Osteoblast (primary cell): ENCODE measurements around the gene DHRSX. TPM values are rescaled to one million over a fixed set of nuclear protein-coding genes. Genes with fewer than 3 reads are reported as not detected.

ENCODE experiments used
- DNase-seq: peaks from one replicate; pipeline ENCODE4 v3.0.0; 2011; ENCODE audit warnings: low spot score, mixed read lengths; ENCODE audit not compliant: insufficient read length; ENCODE audit errors: missing footprints
- H2AFZ ChIP-seq: 2 replicates; pipeline ENCODE4 v1.6.0; 2011; ENCODE audit warnings: mild to moderate bottlenecking, low read length
- H3K27ac ChIP-seq: 2 replicates; pipeline ENCODE4 v1.5.1; 2011; ENCODE audit warnings: mild to moderate bottlenecking, low read depth, low read length, moderate library complexity
- H3K27me3 ChIP-seq: 2 replicates; pipeline ENCODE4 v1.6.0; 2012; ENCODE audit warnings: mild to moderate bottlenecking, control low read depth, inconsistent platforms, low read length, moderate library complexity; ENCODE audit not compliant: insufficient read depth
- H3K36me3 ChIP-seq: 2 replicates; pipeline ENCODE4 v1.5.1; 2011; ENCODE audit warnings: mild to moderate bottlenecking, low read length, control low read depth, moderate library complexity; ENCODE audit not compliant: insufficient read depth
- H3K4me1 ChIP-seq: 2 replicates; pipeline ENCODE4 v1.5.1; 2011; ENCODE audit warnings: mild to moderate bottlenecking, low read length, control low read depth, moderate library complexity; ENCODE audit not compliant: insufficient read depth
- H3K4me2 ChIP-seq: 2 replicates; pipeline ENCODE4 v1.6.0; 2011; ENCODE audit warnings: mild to moderate bottlenecking, low read length; ENCODE audit not compliant: insufficient read depth
- H3K4me3 ChIP-seq: fragments of 200-600 bp; sonication (generic); 3 replicates; pipeline ENCODE4 v1.5.1; 2012; ENCODE audit warnings: mild to moderate bottlenecking, low read length, inconsistent platforms; ENCODE audit not compliant: insufficient read depth
- H3K79me2 ChIP-seq: 2 replicates; pipeline ENCODE4 v1.6.0; 2012; ENCODE audit warnings: mild to moderate bottlenecking, low read length, control low read depth, inconsistent platforms; ENCODE audit not compliant: insufficient read depth
- H3K9me3 ChIP-seq: 2 replicates; pipeline ENCODE4 v1.5.1; 2011; ENCODE audit warnings: low read depth, low read length, control low read depth
- H4K20me1 ChIP-seq: 2 replicates; pipeline ENCODE4 v1.6.0; 2012; ENCODE audit warnings: mild to moderate bottlenecking, low read length, control low read depth; ENCODE audit not compliant: insufficient read depth
- CTCF ChIP-seq: IDR thresholded peaks from 2 replicates; pipeline ENCODE4 v1.5.1; 2011; ENCODE audit warnings: mild to moderate bottlenecking, low read depth, low read length, moderate library complexity; ENCODE audit errors: extremely low read depth
- total RNA-seq: library from RNA; depleted of rRNA; stranded (reverse); fragments of >200 nt; gene quantifications from 2 replicates; pipeline ENCODE4 v1.2.3, GENCODE V29; 2012

The DHRSX gene
- total RNA-seq, 1 donor = 37.6 TPM

DNA sequence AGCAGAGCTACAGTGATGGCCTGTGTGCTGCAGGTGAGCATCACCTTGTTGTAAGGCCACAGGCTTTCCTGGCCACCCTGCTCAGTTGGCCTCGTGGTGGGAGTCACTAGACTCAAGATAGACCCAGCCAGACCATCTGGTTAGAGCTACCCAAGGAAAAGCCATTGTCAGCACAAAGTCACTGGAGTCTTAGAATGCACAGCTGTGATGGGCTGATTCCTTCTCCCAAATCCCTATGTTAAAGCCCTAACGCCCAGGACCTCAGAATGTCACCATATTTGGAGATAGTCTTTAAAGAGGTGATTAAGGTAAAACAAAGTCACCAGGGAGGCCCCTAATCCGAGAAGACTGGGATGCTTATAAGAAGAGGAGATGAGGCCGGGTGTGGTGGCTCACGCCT lies 173.4 kb downstream of the DHRSX start:
- Histone ChIP-seq H3K36me3 (no peaks in the 10 kb centered on the region), H2AFZ (no peak overlapping the region), H4K20me1 (no peaks in the 10 kb centered on the region), H3K4me1 (no peaks in the 10 kb centered on the region), H3K9me3 (no peaks in the 10 kb centered on the region), H3K27me3 (no peaks in the 10 kb centered on the region), H3K27ac (no peak overlapping the region), H3K4me2 (no peak overlapping the region), H3K4me3 (no peak overlapping the region), H3K79me2 (no peaks in the 10 kb centered on the region)
- TF ChIP-seq CTCF = no peak
- no peak for DNase-seq

DNA sequence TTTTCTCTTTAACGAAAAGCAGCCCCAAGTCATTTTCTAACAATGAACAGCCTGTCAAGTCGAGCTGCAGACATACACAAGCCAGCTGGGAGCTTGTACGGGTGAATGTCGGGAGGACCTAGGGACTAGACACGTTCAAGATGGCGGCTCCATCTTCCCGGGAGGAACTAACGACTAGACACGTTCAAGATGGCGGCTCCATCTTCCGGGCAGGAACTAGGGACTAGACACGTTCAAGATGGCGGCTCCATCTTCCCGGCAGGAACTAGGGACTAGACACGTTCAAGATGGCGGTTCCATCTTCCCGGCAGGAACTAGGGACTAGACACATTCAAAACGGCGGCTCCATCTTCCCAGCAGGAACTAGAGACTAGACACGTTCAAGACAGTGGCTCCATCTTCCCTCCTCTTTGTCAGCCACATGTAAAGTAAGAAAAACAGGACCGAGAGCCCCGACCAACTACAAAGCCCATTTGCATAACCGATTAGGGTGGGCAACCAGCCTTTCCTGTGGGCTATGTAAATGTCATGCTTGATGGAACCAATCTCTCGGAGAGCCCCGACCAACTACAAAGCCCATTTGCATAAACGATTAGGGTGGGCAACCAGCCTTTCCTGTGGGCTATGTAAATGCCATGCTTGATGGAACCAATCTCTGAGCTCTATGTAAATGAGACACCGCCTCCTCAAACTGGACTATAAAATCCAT lies 175.5 kb downstream of the DHRSX start:
- TF ChIP-seq CTCF = no peak
- H4K20me1 ChIP-seq = no peaks in the 10 kb centered on the region
- H3K4me3 ChIP-seq = peak overlapping the region; percentile 73
- H3K9me3 ChIP-seq = no peaks in the 10 kb centered on the region
- H3K4me1 ChIP-seq = peaks cover 8% of the 10 kb centered on the region
- peak; percentile 77 for DNase-seq
- H3K27me3 ChIP-seq = no peaks in the 10 kb centered on the region
- peak overlapping the region; percentile 81 for H3K4me2 ChIP-seq
- H3K79me2 ChIP-seq = no peaks in the 10 kb centered on the region
- H3K36me3 ChIP-seq = no peaks in the 10 kb centered on the region
- peak overlapping the region; percentile 98 for H2AFZ ChIP-seq
- H3K27ac ChIP-seq = peak overlapping the region; percentile 71

- H3K79me2 ChIP-seq = no peaks in the 10 kb centered on the region
Observed at GRCh38 chrX:2324151-2324550, 176.6 kb downstream of the DHRSX start.

More at GRCh38 chrX:2324151-2324550, 176.6 kb downstream of the DHRSX start:
- H2AFZ ChIP-seq = no peak overlapping the region
- H3K4me3 ChIP-seq = no peak overlapping the region
- H3K27me3 ChIP-seq = no peaks in the 10 kb centered on the region
- TF ChIP-seq CTCF = no peak
- H3K4me1 ChIP-seq = peaks cover 8% of the 10 kb centered on the region
- no peaks in the 10 kb centered on the region for H3K9me3 ChIP-seq
- H3K27ac ChIP-seq = no peak overlapping the region
- no peaks in the 10 kb centered on the region for H4K20me1 ChIP-seq
- DNase-seq = no peak
- H3K36me3 ChIP-seq = no peaks in the 10 kb centered on the region
- H3K4me2 ChIP-seq = no peak overlapping the region
